Measurements from ENCODE around the gene UBE2O. TPM values are rescaled to one million over a fixed set of nuclear protein-coding genes. Genes with fewer than 3 reads are reported as not detected.

Gene UBE2O
- total and polyA plus RNA-seq, 9 donors, result 8.3 to 37.2 (median 27.9) TPM

- intact Hi-C loops (cut with DNase I), result no loop called here
- Histone ChIP-seq H3K27me3 (no peaks in the 10 kb centered on the region), H3K9me3 (no peaks in the 10 kb centered on the region), H3K4me1 (ENCODE audit: insufficient read depth) (peaks cover 9% of the 10 kb centered on the region), H3K4me3 (no peak overlapping the region), H3K27ac (no peak overlapping the region), H3K36me3 (no peaks in the 10 kb centered on the region)
- TF ChIP-seq POLR2A (IDR thresholded peaks at IDR 0.05), result no peak
- 69 to 80% (median 71%) methylated on average over 8 to 10 of the region's 10 CpGs for WGBS, 3 donors
- no peak for DNase-seq
Observed at GRCh38 chr17:76490112-76490710, 37.3 kb upstream of the UBE2O start.

- WGBS, 3 donors, result 95 to 97% (median 96%) methylated on average over 22 of the region's 22 CpGs
- Histone ChIP-seq H3K27ac (no peak overlapping the region), H3K9me3 (no peaks in the 10 kb centered on the region), H3K4me3 (no peak overlapping the region), H3K36me3 (no peaks in the 10 kb centered on the region), H3K27me3 (no peaks in the 10 kb centered on the region), H3K4me1 (ENCODE audit: insufficient read depth) (no peaks in the 10 kb centered on the region)
- intact Hi-C loops (cut with DNase I), result no loop called here
- TF ChIP-seq EP300 (IDR thresholded peaks at IDR 0.05) (no peak), CTCF (IDR thresholded peaks at IDR 0.05) (no peak), POLR2A (IDR thresholded peaks at IDR 0.05) (no peak)
- no peak for DNase-seq
Observed at GRCh38 chr17:76487451-76488192, 34.7 kb upstream of the UBE2O start.

GRCh38 chr17:76485569-76485968 is 32.6 kb upstream of the UBE2O start:
- H3K27ac ChIP-seq, result no peak overlapping the region

GRCh38 chr17:76484228-76484725 is 31.3 kb upstream of the UBE2O start:
- H3K36me3 ChIP-seq, result no peaks in the 10 kb centered on the region
- no peak overlapping the region for H3K27ac ChIP-seq
- no peaks in the 10 kb centered on the region for H3K9me3 ChIP-seq
- intact Hi-C loops (cut with DNase I), result no loop called here
- TF ChIP-seq CTCF (IDR thresholded peaks at IDR 0.05), result no peak
- no peak for TF ChIP-seq POLR2A (IDR thresholded peaks at IDR 0.05)
- TF ChIP-seq EP300 (IDR thresholded peaks at IDR 0.05), result no peak
- H3K27me3 ChIP-seq, result no peaks in the 10 kb centered on the region
- peaks cover 6% of the 10 kb centered on the region for H3K4me1 ChIP-seq (ENCODE audit: insufficient read depth)
- no peak for DNase-seq
- WGBS, 3 donors, result 81 to 85% (median 82%) methylated on average over 11 of the region's 11 CpGs
- no peak overlapping the region for H3K4me3 ChIP-seq

More at GRCh38 chr17:76485569-76485968, 32.6 kb upstream of the UBE2O start:
- TF ChIP-seq EP300 (IDR thresholded peaks at IDR 0.05) (no peak), POLR2A (IDR thresholded peaks at IDR 0.05) (no peak), CTCF (IDR thresholded peaks at IDR 0.05) (no peak)
- Histone ChIP-seq H3K27me3 (no peaks in the 10 kb centered on the region), H3K4me3 (no peak overlapping the region), H3K9me3 (no peaks in the 10 kb centered on the region), H3K36me3 (no peaks in the 10 kb centered on the region), H3K4me1 (ENCODE audit: insufficient read depth) (peaks cover 6% of the 10 kb centered on the region)
- 52 to 72% (median 67%) methylated on average over 11 of the region's 11 CpGs for WGBS, 3 donors
- intact Hi-C loops (cut with DNase I), result no loop called here
- no peak for DNase-seq

All from ovary (tissue), 9 donors.